ENCODE results near the gene CHI3L2.

GRCh38 chr1:111205714-111206050, 21.8 kb upstream of the CHI3L2 start:
- TF ChIP-seq RCOR1 (IDR thresholded peaks at IDR 0.05; ENCODE audit: low read depth, low read length) (no peak), PBX3 (IDR thresholded peaks at IDR 0.05) (no peak), REST (IDR thresholded peaks at IDR 0.05) (no peak), POLR2A (IDR thresholded peaks at IDR 0.05; ENCODE audit: low read length) (no peak), EP300 (IDR thresholded peaks at IDR 0.05) (no peak), CTCF (IDR thresholded peaks at IDR 0.05) (no peak), ZFP36 (IDR thresholded peaks at IDR 0.05; ENCODE audit: borderline replicate concordance, partially characterized antibody) (no peak), RFX5 (IDR thresholded peaks at IDR 0.05) (no peak), MAX (IDR thresholded peaks at IDR 0.05) (no peak), CHD2 (IDR thresholded peaks at IDR 0.05; ENCODE audit: low read length, partially characterized antibody) (no peak), MYC (IDR thresholded peaks at IDR 0.05; ENCODE audit: borderline replicate concordance, low read length) (no peak)

All from A549 (cell line).